ENCODE results near the gene APCDD1.
"Not testable (repeated sequence)": the region's sequence is repeated elsewhere in the genome, so short reads cannot be mapped to it uniquely, and the experiment has no call there.

Gene APCDD1

DNA sequence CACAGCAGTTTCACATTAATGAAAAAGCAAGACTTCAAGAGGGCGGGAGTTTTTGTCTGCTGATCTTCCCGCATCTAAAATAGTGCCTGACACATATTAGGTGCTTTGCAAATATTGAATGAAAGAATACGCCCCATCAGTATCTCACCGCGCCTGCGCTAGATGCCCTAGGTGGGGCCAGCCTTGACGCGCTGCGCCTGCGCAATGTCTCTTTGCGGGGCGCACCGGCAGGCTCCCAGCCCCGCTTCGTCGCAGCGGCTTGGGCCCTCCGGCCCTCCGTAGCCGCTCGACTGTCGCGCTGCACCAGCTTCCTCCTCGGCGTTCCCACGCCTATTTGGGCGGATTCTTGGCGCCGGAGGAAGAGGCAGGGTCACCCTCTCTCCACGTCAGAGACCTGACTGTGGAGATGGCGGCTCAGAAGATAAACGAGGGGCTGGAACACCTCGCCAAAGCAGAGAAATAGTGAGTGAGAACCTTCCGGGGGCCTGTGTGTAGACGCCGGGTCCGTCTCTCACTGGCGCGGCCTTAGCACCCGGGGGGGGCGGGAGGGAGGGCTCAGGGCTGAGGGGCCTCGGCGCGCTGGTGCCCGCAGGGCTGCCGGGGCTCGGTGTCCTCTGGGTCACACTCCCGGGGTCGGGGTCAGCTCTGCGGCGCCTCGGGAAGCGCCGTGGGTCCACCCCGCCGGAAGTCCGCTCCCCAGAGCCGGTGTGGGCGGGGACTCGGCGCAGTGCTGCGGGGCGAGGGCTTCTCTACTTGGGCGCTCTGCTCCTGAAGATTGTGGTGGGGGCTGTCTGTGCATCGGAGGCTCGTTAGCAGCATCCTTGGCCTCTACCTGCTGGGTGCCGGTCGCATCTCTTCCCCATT, 71.5 kb downstream of the APCDD1 start, which contains the start of gene NAPG:
NAPG (plus strand) TSS at position 331 of the 864 bp plus-strand sequence; CDS start at position 407, 76 bp downstream.
- peak; percentile 82 for DNase-seq (ENCODE audit: low read depth)

DNA sequence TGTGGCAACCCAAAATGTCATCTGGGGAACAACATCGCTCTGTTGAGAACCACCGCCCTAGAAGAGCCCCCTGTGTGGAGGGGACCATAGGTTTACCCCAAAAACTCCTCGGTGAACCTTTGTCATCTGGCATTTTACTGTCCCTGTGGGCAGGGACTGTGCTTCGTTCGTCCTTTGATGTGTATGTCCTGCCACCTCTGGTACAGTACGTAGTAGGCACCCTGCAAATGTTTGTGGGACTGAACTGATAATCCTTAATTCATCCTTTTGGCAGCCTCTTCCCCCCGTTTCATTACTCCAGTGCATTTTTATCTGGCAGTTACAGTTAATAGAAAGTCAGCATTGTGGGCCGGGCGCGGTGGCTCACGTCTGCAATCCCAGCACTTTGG, 72.1 kb downstream of the APCDD1 start:
- no peak for DNase-seq (ENCODE audit: low read depth)

- DNase-seq (ENCODE audit: low read depth) = no peak
These were observed 74.0 kb downstream of the APCDD1 start for GRCh38 chr18:10528439-10528838.

DNA sequence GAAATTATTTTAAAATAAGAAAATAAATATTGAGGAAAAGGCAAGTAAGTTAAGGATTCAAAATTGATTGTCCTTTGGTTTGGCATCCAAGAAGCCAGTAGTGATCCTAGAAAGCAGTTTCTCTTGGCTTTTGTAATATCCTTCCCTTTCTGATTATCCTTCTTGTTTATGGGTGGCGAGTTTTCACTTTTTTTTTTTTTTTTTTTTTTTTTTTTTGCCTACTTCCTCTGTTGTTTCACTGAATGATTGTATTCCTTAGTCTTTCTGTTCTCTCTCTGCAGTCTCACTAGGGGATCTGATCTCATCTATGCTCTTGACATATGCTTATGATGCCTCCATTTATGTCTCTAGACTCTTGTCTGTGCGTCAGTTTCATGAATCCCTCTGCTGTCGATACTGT, 75.6 kb downstream of the APCDD1 start:
- DNase-seq (ENCODE audit: low read depth) = no peak

- no peak for DNase-seq (ENCODE audit: low read depth)
These were observed 76.4 kb downstream of the APCDD1 start for GRCh38 chr18:10530852-10531251.

- no peak for DNase-seq (ENCODE audit: low read depth)
These were observed 78.7 kb downstream of the APCDD1 start for GRCh38 chr18:10533111-10533510.

- DNase-seq (ENCODE audit: low read depth) = no peak
These were observed 81.8 kb downstream of the APCDD1 start for GRCh38 chr18:10536280-10536679.

- DNase-seq (ENCODE audit: low read depth) = no peak
These were observed 83.3 kb downstream of the APCDD1 start for GRCh38 chr18:10537765-10538164.

DNA sequence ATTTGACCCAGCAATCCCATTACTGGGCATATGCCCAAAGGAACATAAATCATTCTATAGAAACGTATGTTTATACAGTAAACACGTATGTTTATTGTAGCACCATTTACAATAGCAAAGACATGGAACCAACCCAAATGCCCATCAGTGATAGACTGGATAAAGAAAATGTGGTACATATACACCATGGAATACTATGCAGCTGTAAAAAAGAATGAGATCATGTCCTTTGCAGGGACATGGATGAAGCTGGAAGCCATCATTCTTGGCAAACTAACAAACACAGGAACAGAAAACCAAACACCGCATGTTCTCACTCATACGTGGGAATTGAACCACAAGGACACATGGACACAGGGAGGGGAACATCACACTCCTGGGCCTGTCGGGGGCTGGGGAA, 84.7 kb downstream of the APCDD1 start:
- DNase-seq (ENCODE audit: low read depth) = not testable (repeated sequence)
